Neural progenitor cell (in vitro differentiated cells): Measurements from ENCODE around the gene ISOC1.

Experiments
- CTCF ChIP-seq: fragments of 200-600 bp; sonication (generic); IDR thresholded peaks from 2 replicates; pipeline ENCODE4 v1.5.1; 2017; ENCODE audit warnings: antibody characterized with exemption, mild to moderate bottlenecking
- EZH2 ChIP-seq: fragments of 200-600 bp; sonication (generic); IDR thresholded peaks from 2 replicates; pipeline ENCODE4 v1.6.1; 2017; ENCODE audit warnings: antibody characterized with exemption, mild to moderate bottlenecking, moderate library complexity

- TF ChIP-seq CTCF (no peak), EZH2 (no peak)
Measured at GRCh38 chr5:129098488-129099183, 4.1 kb downstream of the ISOC1 start.
